Measurements from ENCODE around the gene NLRP7. TPM values are rescaled to one million over a fixed set of nuclear protein-coding genes. Genes with fewer than 3 reads are reported as not detected.

The NLRP7 gene
- total and polyA plus RNA-seq, 2 donors (not counting 3 experiments of a cell fraction or from before 2014, with no cell fraction given), result not detected

GRCh38 chr19:54893406-54893805 lies 53.9 kb downstream of the NLRP7 start:
- BruUV-seq (replicated peaks), result no TSS peak
- dilution Hi-C loops (cut with MboI; ENCODE audit: extremely low pct_ligation_motif_present, low sequenced_read_pairs), result no loop called here

More at GRCh38 chr19:54893406-54893805, 53.9 kb downstream of the NLRP7 start:
- no peak overlapping the region for H3K4me3 ChIP-seq (replicated peaks in 1 of 3; ENCODE audit: insufficient read depth in 1 of 3, low read depth in 1 of 3, low read length in 3 of 3)
- no peaks in the 10 kb centered on the region for H3K9me3 ChIP-seq (replicated peaks; ENCODE audit: control insufficient read depth, insufficient read depth, low read length)
- H4K20me1 ChIP-seq (replicated peaks; ENCODE audit: control insufficient read depth, extremely low read depth, insufficient read depth, low read length), result no peaks in the 10 kb centered on the region
- DNase-seq (ENCODE audit: low read depth, low spot score) (no peak), FAIRE-seq (no peak)
- intact Hi-C loops (cut with micrococcal nuclease), result no loop called here
- H3K4me1 ChIP-seq (ENCODE audit: control insufficient read depth, extremely low read depth, insufficient read depth, low read length), result no peaks in the 10 kb centered on the region
- ChIA-PET CTCF (no interaction called here), POLR2A (no interaction called here)
- H3K79me2 ChIP-seq (ENCODE audit: control insufficient read depth, insufficient read depth, low read length), result no peaks in the 10 kb centered on the region
- no peak overlapping the region for H3K9ac ChIP-seq (replicated peaks; ENCODE audit: extremely low read depth, insufficient read depth, low read length)
- no peaks in the 10 kb centered on the region for H3K9me1 ChIP-seq (replicated peaks; ENCODE audit: control insufficient read depth, extremely low read depth, insufficient read depth, low read length)
- H3K36me3 ChIP-seq (ENCODE audit: control insufficient read depth in 2 of 2, extremely low read depth in 1 of 2, insufficient read depth in 2 of 2, low read length in 2 of 2), result no peaks in the 10 kb centered on the region
- TF ChIP-seq POLR2A (IDR thresholded peaks at IDR 0.05; ENCODE audit: low read depth, low read length), result no peak
- no peak for TF ChIP-seq GATA2 (IDR thresholded peaks at IDR 0.05; ENCODE audit: insufficient read depth, insufficient read length, low read depth, low read length)
- no peak for TF ChIP-seq CTCF (IDR thresholded peaks at IDR 0.05; ENCODE audit: extremely low read depth in 1 of 2, insufficient read depth in 1 of 2, low read depth in 1 of 2, low read length in 2 of 2)
- TF ChIP-seq MAX (IDR thresholded peaks at IDR 0.05; ENCODE audit: insufficient read depth, insufficient read length), result no peak
- no peak for TF ChIP-seq FOS (IDR thresholded peaks at IDR 0.05; ENCODE audit: borderline replicate concordance, insufficient read depth, low read length)
- no peak for TF ChIP-seq MYC (IDR thresholded peaks at IDR 0.05; ENCODE audit: low read depth, low read length)
- no peak for TF ChIP-seq JUN (IDR thresholded peaks at IDR 0.05; ENCODE audit: borderline replicate concordance, insufficient read depth, insufficient read length, low read depth)
- TF ChIP-seq EZH2 (IDR thresholded peaks at IDR 0.05; ENCODE audit: borderline replicate concordance, low read depth, low read length, severe bottlenecking), result no peak
- TF ChIP-seq POLR2AphosphoS5 (IDR thresholded peaks at IDR 0.05; ENCODE audit: insufficient read depth, low read depth, low read length), result no peak
- H2AFZ ChIP-seq (ENCODE audit: low read depth, low read length), result no peak overlapping the region
- H3K4me2 ChIP-seq (ENCODE audit: insufficient read depth, low read length), result no peak overlapping the region
- H3K27ac ChIP-seq (ENCODE audit: insufficient read depth, low read depth, low read length), result no peak overlapping the region
- no peaks in the 10 kb centered on the region for H3K27me3 ChIP-seq (ENCODE audit: control insufficient read depth in 2 of 2, insufficient read depth in 2 of 2, low read length in 2 of 2)
